Effector memory CD4-positive, alpha-beta T cell (primary cell): ENCODE data around the gene USP9X.
A peak's percentile ranks its signal among the peaks of the same experiment; 100 is the strongest.
"Not testable (repeated sequence)": the region's sequence is repeated elsewhere in the genome, so short reads cannot be mapped to it uniquely, and the experiment has no call there.

Experiments
- DNase-seq, 3 donors: peaks; one replicate each; pipeline ENCODE4 v3.0.0-alpha.2; 2020
- H3K27ac ChIP-seq: 2 replicates; pipeline ENCODE4 v1.7.0; 2013; ENCODE audit warnings: mild to moderate bottlenecking, low read length, moderate library complexity; ENCODE audit not compliant: insufficient read depth, poor library complexity, severe bottlenecking
- H3K27me3 ChIP-seq: replicated peaks from 2 replicates; pipeline ENCODE4 v1.7.0; 2013; ENCODE audit warnings: mild to moderate bottlenecking, low read length; ENCODE audit not compliant: insufficient read depth, control insufficient read depth, poor library complexity, severe bottlenecking
- H3K36me3 ChIP-seq: 2 replicates; pipeline ENCODE4 v1.7.0; 2013; ENCODE audit warnings: mild to moderate bottlenecking, low read length, moderate library complexity; ENCODE audit not compliant: control insufficient read depth, insufficient read depth
- H3K4me1 ChIP-seq: 2 replicates; pipeline ENCODE4 v1.7.0; 2013; ENCODE audit warnings: low read length, mild to moderate bottlenecking; ENCODE audit not compliant: control insufficient read depth, insufficient read depth, poor library complexity, severe bottlenecking
- H3K4me3 ChIP-seq: 2 replicates; pipeline ENCODE4 v1.7.0; 2013; ENCODE audit warnings: low read length, low read depth, mild to moderate bottlenecking; ENCODE audit not compliant: insufficient read depth, poor library complexity, severe bottlenecking
- H3K9me3 ChIP-seq: 2 replicates; pipeline ENCODE4 v1.7.0; 2013; ENCODE audit warnings: mild to moderate bottlenecking, low read length, moderate library complexity; ENCODE audit not compliant: control insufficient read depth

USP9X gene

DNA sequence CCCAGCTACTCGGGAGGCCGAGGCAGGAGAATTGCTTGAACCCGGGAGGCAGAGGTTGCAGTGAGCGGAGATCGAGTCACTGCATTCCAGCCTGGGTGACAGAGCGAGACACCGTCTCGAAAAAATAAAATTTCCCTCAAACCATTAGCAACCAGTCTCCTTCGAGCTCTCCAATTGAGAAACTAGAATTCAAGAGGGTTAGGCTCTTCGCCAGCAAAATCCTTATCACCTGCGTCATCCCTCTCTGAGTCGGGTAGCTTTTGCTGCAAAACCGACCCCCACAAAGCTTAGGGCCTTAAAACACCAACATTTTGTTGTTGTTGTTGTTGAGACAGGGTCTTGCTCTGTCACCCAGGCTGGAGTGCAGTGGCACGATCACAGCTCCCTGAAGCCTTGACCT is 173.6 kb downstream of the USP9X start:
- DNase-seq, result no peak
- no peak overlapping the region for H3K4me3 ChIP-seq
- H3K27ac ChIP-seq, result no peak overlapping the region
- H3K9me3 ChIP-seq, result no peaks in the 10 kb centered on the region
- H3K4me1 ChIP-seq, result no peaks in the 10 kb centered on the region
- no peaks in the 10 kb centered on the region for H3K36me3 ChIP-seq
- no peaks in the 10 kb centered on the region for H3K27me3 ChIP-seq

DNA sequence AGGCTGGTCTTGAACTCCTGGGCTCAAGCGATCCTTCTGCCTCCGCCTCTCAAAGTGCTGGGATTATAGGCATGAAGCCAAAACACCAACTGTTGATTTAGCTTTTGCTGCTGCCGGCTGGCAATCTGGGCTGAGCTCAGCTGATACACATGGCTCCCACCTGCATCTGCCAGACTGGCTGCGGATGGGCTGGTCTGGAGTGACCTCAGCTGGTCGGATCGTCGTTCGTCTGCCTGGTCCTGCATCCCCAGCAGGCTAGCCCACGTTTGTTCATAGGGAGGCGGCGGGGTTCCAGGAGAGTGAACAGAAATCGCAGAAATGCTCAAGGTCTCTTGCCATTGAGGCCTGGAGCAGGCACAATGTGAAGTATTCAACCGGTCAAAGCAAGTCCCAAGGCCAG is 174.3 kb downstream of the USP9X start:
- no peaks in the 10 kb centered on the region for H3K4me1 ChIP-seq
- H3K36me3 ChIP-seq, result no peaks in the 10 kb centered on the region
- H3K27me3 ChIP-seq, result no peaks in the 10 kb centered on the region
- no peak for DNase-seq
- no peaks in the 10 kb centered on the region for H3K9me3 ChIP-seq
- no peak overlapping the region for H3K4me3 ChIP-seq
- H3K27ac ChIP-seq, result no peak overlapping the region

- Histone ChIP-seq H3K4me1 (no peaks in the 10 kb centered on the region), H3K4me3 (no peak overlapping the region), H3K27me3 (no peaks in the 10 kb centered on the region), H3K27ac (no peak overlapping the region), H3K36me3 (no peaks in the 10 kb centered on the region), H3K9me3 (no peaks in the 10 kb centered on the region)
- DNase-seq, result peak; percentile 8 to 18 (median 9)
Measured at GRCh38 chrX:41265615-41266014, 180.4 kb downstream of the USP9X start.

DNA sequence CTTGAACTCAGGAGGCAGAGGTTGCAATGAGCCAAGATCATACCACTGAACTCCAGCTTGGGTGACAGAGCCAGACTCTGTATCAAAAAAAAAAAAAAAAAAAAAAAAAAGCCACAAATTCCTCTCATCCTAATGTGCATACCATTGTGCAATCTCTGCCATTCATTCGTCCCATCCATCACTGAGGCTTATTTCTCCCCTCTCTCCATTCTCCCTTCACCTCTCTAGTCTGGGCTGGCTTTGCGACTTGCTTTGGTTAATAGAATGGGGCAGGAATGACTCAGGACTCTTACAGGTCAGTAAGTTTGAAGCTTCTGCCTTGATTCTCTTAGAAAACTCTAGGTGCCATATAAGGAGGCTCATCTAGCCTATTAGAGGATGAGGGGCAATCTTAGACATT is 188.4 kb downstream of the USP9X start:
- peaks cover 7% of the 10 kb centered on the region for H3K4me1 ChIP-seq
- no peak for DNase-seq
- H3K27ac ChIP-seq, result no peak overlapping the region
- no peaks in the 10 kb centered on the region for H3K36me3 ChIP-seq
- no peaks in the 10 kb centered on the region for H3K9me3 ChIP-seq
- no peaks in the 10 kb centered on the region for H3K27me3 ChIP-seq
- H3K4me3 ChIP-seq, result no peak overlapping the region

DNA sequence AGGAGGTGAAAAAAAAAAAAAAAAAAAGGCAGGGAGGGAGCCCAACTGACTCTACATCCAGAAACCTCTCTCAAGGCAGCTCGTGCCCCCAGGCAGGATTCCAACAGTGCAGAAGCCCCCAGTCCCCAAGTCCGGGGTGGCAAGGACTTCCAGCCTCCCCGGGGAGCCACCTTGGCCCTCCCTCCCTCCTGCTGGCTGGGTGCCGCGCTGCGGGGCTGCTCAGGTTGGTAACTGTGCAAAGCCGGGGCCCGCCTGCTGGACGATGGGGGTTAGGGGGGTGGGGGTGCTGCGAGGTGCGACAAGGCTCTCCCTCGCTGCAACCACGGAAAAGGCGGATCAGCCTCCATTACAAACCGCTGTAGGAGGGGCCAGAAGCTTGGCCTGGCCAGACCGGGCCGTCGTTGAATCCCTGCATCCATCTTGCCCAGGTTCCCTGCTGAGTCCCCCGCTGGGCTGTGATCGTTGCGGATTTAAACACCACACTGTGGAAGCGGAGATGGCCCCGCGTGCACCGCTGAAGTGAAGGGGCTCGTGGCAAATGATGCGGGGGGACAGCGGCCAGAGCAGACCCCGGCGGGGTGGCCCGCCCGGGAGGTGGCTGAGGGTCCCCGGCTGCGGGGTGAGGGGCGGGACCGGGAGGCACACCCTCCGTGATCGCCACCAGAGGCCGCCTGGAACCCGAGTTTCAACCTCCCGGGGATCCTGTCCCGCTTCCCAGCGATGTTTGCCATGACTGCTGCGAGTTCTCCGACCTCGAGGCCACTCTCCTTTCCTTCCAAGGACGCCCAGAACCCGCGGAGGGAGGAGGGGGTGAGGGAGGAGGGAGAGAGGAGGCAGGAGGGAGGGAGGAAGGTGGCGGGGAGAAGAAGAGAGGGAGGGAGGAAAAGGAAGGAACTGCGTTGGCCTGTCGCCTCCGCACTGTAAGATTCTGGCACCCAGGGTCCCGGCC is 190.7 kb downstream of the USP9X start:
- H3K27me3 ChIP-seq, result no peaks in the 10 kb centered on the region
- H3K36me3 ChIP-seq, result no peaks in the 10 kb centered on the region
- H3K4me1 ChIP-seq, result peaks cover 7% of the 10 kb centered on the region
- peak overlapping the region; percentile 11 for H3K27ac ChIP-seq
- H3K9me3 ChIP-seq, result no peaks in the 10 kb centered on the region
- H3K4me3 ChIP-seq, result peak overlapping the region; percentile 54
- DNase-seq, result peak; percentile 1 to 11 (median 10)

- H3K9me3 ChIP-seq, result no peaks in the 10 kb centered on the region
- no peaks in the 10 kb centered on the region for H3K36me3 ChIP-seq
- H3K4me1 ChIP-seq, result peaks cover 7% of the 10 kb centered on the region
- no peaks in the 10 kb centered on the region for H3K27me3 ChIP-seq
- no peak for DNase-seq
- H3K4me3 ChIP-seq, result peak overlapping the region; percentile 54
- H3K27ac ChIP-seq, result peak overlapping the region; percentile 11
Measured at GRCh38 chrX:41276661-41277506, 191.6 kb downstream of the USP9X start.

- DNase-seq, H3K4me3 ChIP-seq: not testable (repeated sequence)
Measured at GRCh38 chrX:41282307-41282706, 197.1 kb downstream of the USP9X start.

GRCh38 chrX:41285928-41286327 is 200.7 kb downstream of the USP9X start:
- not testable (repeated sequence) for H3K27ac ChIP-seq, DNase-seq, H3K9me3 ChIP-seq, H3K4me1 ChIP-seq, H3K36me3 ChIP-seq, H3K4me3 ChIP-seq, H3K27me3 ChIP-seq

More at GRCh38 chrX:41282307-41282706, 197.1 kb downstream of the USP9X start:
- H3K27me3 ChIP-seq, H3K9me3 ChIP-seq, H3K4me1 ChIP-seq, H3K27ac ChIP-seq, H3K36me3 ChIP-seq: not testable (repeated sequence)
